Measurements from ENCODE around the gene LTB4R.
"Not testable (repeated sequence)": the region's sequence is repeated elsewhere in the genome, so short reads cannot be mapped to it uniquely, and the experiment has no call there.

Gene LTB4R

GRCh38 chr14:24348186-24348585, 36.9 kb downstream of the LTB4R start:
- DNase-seq: no peak

- DNase-seq: no peak
These were observed 38.4 kb downstream of the LTB4R start for GRCh38 chr14:24349742-24350141.

GRCh38 chr14:24351517-24351916, 40.2 kb downstream of the LTB4R start:
- no peak for DNase-seq

- no peak for DNase-seq
These were observed 42.5 kb downstream of the LTB4R start for GRCh38 chr14:24353559-24354481.

GRCh38 chr14:24354482-24354825, 43.2 kb downstream of the LTB4R start:
- DNase-seq: not testable (repeated sequence)

GRCh38 chr14:24355009-24355408, 43.7 kb downstream of the LTB4R start:
- DNase-seq: no peak

- no peak for DNase-seq
These were observed 44.9 kb downstream of the LTB4R start for GRCh38 chr14:24356208-24356607.

- DNase-seq: no peak
These were observed 49.0 kb downstream of the LTB4R start for GRCh38 chr14:24360281-24360680.

- no peak for DNase-seq
These were observed 50.0 kb downstream of the LTB4R start for GRCh38 chr14:24361326-24361725.

- no peak for DNase-seq
These were observed 51.1 kb downstream of the LTB4R start for GRCh38 chr14:24362241-24362960.

- DNase-seq: no peak
These were observed 52.1 kb downstream of the LTB4R start for GRCh38 chr14:24363401-24363800.

GRCh38 chr14:24364841-24365240, 53.5 kb downstream of the LTB4R start:
- DNase-seq: no peak

- DNase-seq: no peak
These were observed 54.5 kb downstream of the LTB4R start for GRCh38 chr14:24365600-24366412.

GRCh38 chr14:24366413-24366720, 55.1 kb downstream of the LTB4R start:
- DNase-seq: no peak

GRCh38 chr14:24366721-24367513, 55.6 kb downstream of the LTB4R start:
- no peak for DNase-seq

Data from NK-92 treated with Interleukin-12 subunit alpha and Interleukin-12 subunit beta, amount 100 ng/mL, for 24 hours (cell line).